K562 (cell line): ENCODE data around the gene APC2. TPM values are rescaled to one million over a fixed set of nuclear protein-coding genes. Genes with fewer than 3 reads are reported as not detected.

Experiments used
- CCNT2 ChIP-seq: IDR thresholded peaks from 2 replicates; pipeline ENCODE4 v1.6.1; 2011; ENCODE audit warnings: borderline replicate concordance, low read depth, mild to moderate bottlenecking, moderate library complexity, mixed read lengths, low read length; ENCODE audit not compliant: insufficient read length; ENCODE audit errors: extremely low read depth
- ELF2 ChIP-seq: fragments of 250-450 bp; sonication (Bioruptor Pico); IDR thresholded peaks from 2 replicates; pipeline ENCODE4 v1.5.0; 2021; ENCODE audit warnings: mild to moderate bottlenecking
- ERF ChIP-seq: fragments of 450-650 bp; formaldehyde crosslinking; IDR thresholded peaks from 2 replicates; pipeline ENCODE4 v1.4.0; 2020; ENCODE audit warnings: mild to moderate bottlenecking, mixed read lengths
- GABPB2 ChIP-seq: fragments of 250-450 bp; sonication (Bioruptor Pico); conservative IDR thresholded peaks from 2 replicates; pipeline ENCODE4 v1.5.1; 2021; ENCODE audit warnings: mild to moderate bottlenecking
- HSF4 ChIP-seq: fragments of 250-450 bp; sonication (Bioruptor Pico); IDR thresholded peaks from 2 replicates; pipeline ENCODE4 v2.1.2; 2022; ENCODE audit warnings: mild to moderate bottlenecking, moderate library complexity, borderline replicate concordance
- NR1H2 ChIP-seq: sonication (generic); formaldehyde crosslinking; IDR thresholded peaks from 2 replicates; pipeline ENCODE4 v1.4.0; 2020; ENCODE audit warnings: mild to moderate bottlenecking, missing genetic modification reagents
- NRF1 ChIP-seq, 2 experiments: fragments of 450-650 bp; IDR thresholded peaks in 1 of 2; conservative IDR thresholded peaks in 1 of 2; 2 replicates each; pipeline ENCODE4 v1.6.1; 2014; ENCODE audit warnings: mild to moderate bottlenecking in 2 of 2
- PHF8 ChIP-seq: fragments of 200-600 bp; sonication (generic); IDR thresholded peaks from 2 replicates; pipeline ENCODE4 v1.6.1; 2012; ENCODE audit warnings: mixed run types, mild to moderate bottlenecking, inconsistent platforms, low read length, moderate library complexity, borderline replicate concordance
- PPARD ChIP-seq: fragments of 250-450 bp; sonication (Bioruptor Pico); IDR thresholded peaks from 2 replicates; pipeline ENCODE4 v1.8.0; 2022; ENCODE audit warnings: inconsistent platforms, mild to moderate bottlenecking, moderate library complexity
- RFX7 ChIP-seq: fragments of 250-450 bp; sonication (Bioruptor Pico); IDR thresholded peaks from 2 replicates; pipeline ENCODE4 v1.5.1; 2021; ENCODE audit warnings: mild to moderate bottlenecking
- RHOXF2B ChIP-seq: fragments of 250-450 bp; sonication (Bioruptor Pico); conservative IDR thresholded peaks from 2 replicates; pipeline ENCODE4 v1.5.1; 2021
- SIN3A ChIP-seq, 2 experiments: fragments of 150-350 bp in 1 of 2; IDR thresholded peaks; 2 replicates each; pipeline ENCODE4 v1.6.1; 2011 to 2016; ENCODE audit warnings: borderline replicate concordance in 2 of 2, low read depth in 2 of 2, low read length in 2 of 2, mild to moderate bottlenecking in 2 of 2, moderate library complexity in 2 of 2; ENCODE audit not compliant: control insufficient read depth in 1 of 2
- SRSF9 ChIP-seq: fragments of 200-400 bp; formaldehyde crosslinking; IDR thresholded peaks from 2 replicates; pipeline ENCODE4 v1.6.1; 2017; ENCODE audit warnings: low read depth, low read length, borderline replicate concordance
- TFAM ChIP-seq: fragments of 250-450 bp; sonication (Bioruptor Pico); conservative IDR thresholded peaks from 2 replicates; pipeline ENCODE4 v1.5.0; 2021; ENCODE audit warnings: mild to moderate bottlenecking, moderate library complexity
- XRCC5 ChIP-seq: fragments of 200-400 bp; formaldehyde crosslinking; IDR thresholded peaks from 2 replicates; pipeline ENCODE4 v1.6.1; 2017; ENCODE audit warnings: low read depth, mild to moderate bottlenecking, low read length
- ZNF140 ChIP-seq: fragments of 250-450 bp; sonication (Bioruptor Pico); IDR thresholded peaks from 2 replicates; pipeline ENCODE4 v1.8.0; 2021; ENCODE audit warnings: moderate library complexity, mild to moderate bottlenecking, inconsistent platforms
- ZNF253 ChIP-seq: fragments of 250-450 bp; sonication (Bioruptor Pico); conservative IDR thresholded peaks from 2 replicates; pipeline ENCODE4 v1.6.1; 2021; ENCODE audit warnings: mild to moderate bottlenecking
- ZNF282 ChIP-seq: sonication (generic); formaldehyde crosslinking; IDR thresholded peaks from 2 replicates; pipeline ENCODE4 v1.8.1; 2023; ENCODE audit warnings: missing genetic modification reagents
- ZNF395 ChIP-seq: fragments of 200-800 bp; sonication (Bioruptor generic); IDR thresholded peaks from 2 replicates; pipeline ENCODE4 v1.6.1; 2017; ENCODE audit warnings: missing genetic modification characterization, missing compliant biosample characterization
- ZNF699 ChIP-seq: fragments of 250-450 bp; sonication (Bioruptor Pico); IDR thresholded peaks from 2 replicates; pipeline ENCODE4 v1.8.0; 2021; ENCODE audit warnings: mild to moderate bottlenecking, moderate library complexity; ENCODE audit not compliant: insufficient replicate concordance
- ZNF707 ChIP-seq: fragments of 250-450 bp; sonication (Bioruptor Pico); conservative IDR thresholded peaks from 2 replicates; pipeline ENCODE4 v1.8.0; 2022; ENCODE audit warnings: inconsistent platforms, mild to moderate bottlenecking, moderate library complexity
- ZSCAN29 ChIP-seq: fragments of 450-650 bp; IDR thresholded peaks from 2 replicates; pipeline ENCODE4 v1.6.1; 2017
- polyA plus RNA-seq, 8 experiments: library from polyadenylated mRNA; depleted of rRNA in 4 of 8; stranded (reverse) in 5 of 8; unstranded in 3 of 8; fragments of >200 nt; fragmentation: Nextera tagmentation in 2 of 8; fragmentation: Illumina TruSeq in 1 of 8; extraction: Ambion mirVana in 2 of 8; extraction: Trizol in 1 of 8; gene quantifications; 2 replicates each; pipeline versions ENCODE4 v1.2.1 to v1.2.3, GENCODE V29; 2011 to 2014; ENCODE audit warnings: inconsistent platforms in 1 of 8, missing spikeins in 1 of 8
- total RNA-seq, 7 experiments: library from RNA; depleted of rRNA in 6 of 7; stranded (reverse); fragments of >200 nt in 6 of 7; fragmentation: Illumina TruSeq in 2 of 7; extraction: Trizol in 2 of 7; gene quantifications; 2 replicates each; pipeline versions ENCODE4 v1.2.1 to v1.2.3, GENCODE V29; 2011 to 2021; ENCODE audit warnings: low replicate concordance in 1 of 7
- TF ChIP-seq, protein P1 (sequence below): fragments of 200-800 bp; sonication (Bioruptor generic); IDR thresholded peaks from 2 replicates; pipeline ENCODE4 v1.6.1; 2017; ENCODE audit warnings: missing genetic modification characterization, missing compliant biosample characterization
- TF ChIP-seq, protein P2 (sequence below): IDR thresholded peaks from 2 replicates; pipeline ENCODE4 v1.6.1; 2012; ENCODE audit warnings: low read depth, low read length, improper control_type of control experiment, borderline replicate concordance

The APC2 gene
- total and polyA plus RNA-seq, 9 of the 15 experiments (the other 6 are each of a cell fraction or from before 2014, with no cell fraction given) = 0.01 to 0.40 (median 0.05) TPM; not detected in 3

DNA sequence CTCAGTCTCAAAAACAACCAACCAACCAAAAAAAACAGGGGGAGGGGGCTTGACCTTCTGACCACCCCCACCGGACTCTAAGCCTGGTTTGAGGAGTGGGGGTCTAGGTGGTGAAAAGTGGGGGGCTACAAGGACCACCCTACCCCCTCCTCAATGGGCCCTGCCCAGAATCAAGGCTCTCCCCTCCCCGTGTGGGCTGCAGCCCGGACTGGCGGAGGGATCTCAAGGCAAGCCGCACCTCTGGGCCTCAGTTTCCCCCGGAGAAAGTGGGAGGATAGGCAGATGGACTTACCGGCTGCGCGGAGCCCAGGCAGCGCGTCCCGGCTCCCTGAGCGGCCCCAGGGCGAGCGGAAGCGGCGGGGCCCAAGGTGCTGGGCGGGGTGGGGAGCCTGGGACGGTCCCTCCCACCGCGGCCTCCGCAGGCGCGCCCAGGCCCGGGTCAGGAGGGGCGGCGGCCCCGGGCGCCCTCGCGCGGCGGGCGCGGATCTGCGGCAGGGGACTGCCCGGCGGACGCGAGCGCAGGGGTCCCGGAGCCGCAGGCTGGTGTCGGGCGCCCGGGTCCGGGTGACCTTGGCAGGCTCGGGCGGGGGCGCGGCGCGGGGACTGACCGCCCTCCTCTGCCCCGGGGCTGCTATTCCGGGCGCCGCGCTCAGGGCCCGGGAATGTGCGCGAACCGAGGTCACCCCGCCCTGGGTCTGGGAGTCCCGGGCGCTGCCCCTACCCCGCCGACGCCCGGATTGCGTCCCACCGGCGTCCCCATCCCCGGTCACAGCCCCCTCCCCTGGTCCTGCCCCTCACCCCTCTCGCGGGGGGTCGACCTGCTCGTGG, 63.0 kb downstream of the APC2 start, which contains the start of gene ADAMTSL5 (continued):
- no peak for TF ChIP-seq RFX7 (CRISPR knock-in tag)
- no peak for TF ChIP-seq ZNF395 (CRISPR knock-in tag)
- TF ChIP-seq ZNF253 (CRISPR knock-in tag) = no peak
- no peak for TF ChIP-seq ZNF707 (CRISPR knock-in tag)
- TF ChIP-seq HSF4 = no peak
- TF ChIP-seq TFAM = no peak
- TF ChIP-seq ZNF140 (CRISPR knock-in tag) = no peak
- TF ChIP-seq NR1H2 (CRISPR knock-in tag) = no peak
- peak; percentile 83; the same call in 1 of the 2 replicates for TF ChIP-seq PHF8
- no peak for TF ChIP-seq ZSCAN29
- no peak for TF ChIP-seq ZNF699 (CRISPR knock-in tag)
- TF ChIP-seq ELF2 (CRISPR knock-in tag) = no peak
- no peak for TF ChIP-seq GABPB2 (CRISPR knock-in tag)
- TF ChIP-seq PPARD (CRISPR knock-in tag) = no peak
- peak; percentile 82 for TF ChIP-seq CCNT2
- TF ChIP-seq, protein P1, sequence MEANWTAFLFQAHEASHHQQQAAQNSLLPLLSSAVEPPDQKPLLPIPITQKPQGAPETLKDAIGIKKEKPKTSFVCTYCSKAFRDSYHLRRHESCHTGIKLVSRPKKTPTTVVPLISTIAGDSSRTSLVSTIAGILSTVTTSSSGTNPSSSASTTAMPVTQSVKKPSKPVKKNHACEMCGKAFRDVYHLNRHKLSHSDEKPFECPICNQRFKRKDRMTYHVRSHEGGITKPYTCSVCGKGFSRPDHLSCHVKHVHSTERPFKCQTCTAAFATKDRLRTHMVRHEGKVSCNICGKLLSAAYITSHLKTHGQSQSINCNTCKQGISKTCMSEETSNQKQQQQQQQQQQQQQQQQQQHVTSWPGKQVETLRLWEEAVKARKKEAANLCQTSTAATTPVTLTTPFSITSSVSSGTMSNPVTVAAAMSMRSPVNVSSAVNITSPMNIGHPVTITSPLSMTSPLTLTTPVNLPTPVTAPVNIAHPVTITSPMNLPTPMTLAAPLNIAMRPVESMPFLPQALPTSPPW (CRISPR knock-in tag) = peak; percentile 82
- no peak for TF ChIP-seq RHOXF2B (CRISPR knock-in tag)
- TF ChIP-seq ERF (CRISPR knock-in tag) = 0 out of 2 replicates have a peak, but pooled peaks have one; percentile 68
- TF ChIP-seq NRF1 (conservative IDR thresholded peaks at IDR 0.05 in 1 of 2, IDR thresholded peaks at IDR 0.05 in 1 of 2) = peak; percentile 61 to 72; a peak in 3 of 4 replicates
- 0 out of 4 replicates have a peak, but pooled peaks of 1 of the 2 experiments have one; percentile 39 for TF ChIP-seq SIN3A (IDR thresholded peaks at IDR 0.05; ENCODE audit: borderline replicate concordance in 2 of 2, control insufficient read depth in 1 of 2, low read depth in 2 of 2, low read length in 2 of 2)
- TF ChIP-seq, protein P2, sequence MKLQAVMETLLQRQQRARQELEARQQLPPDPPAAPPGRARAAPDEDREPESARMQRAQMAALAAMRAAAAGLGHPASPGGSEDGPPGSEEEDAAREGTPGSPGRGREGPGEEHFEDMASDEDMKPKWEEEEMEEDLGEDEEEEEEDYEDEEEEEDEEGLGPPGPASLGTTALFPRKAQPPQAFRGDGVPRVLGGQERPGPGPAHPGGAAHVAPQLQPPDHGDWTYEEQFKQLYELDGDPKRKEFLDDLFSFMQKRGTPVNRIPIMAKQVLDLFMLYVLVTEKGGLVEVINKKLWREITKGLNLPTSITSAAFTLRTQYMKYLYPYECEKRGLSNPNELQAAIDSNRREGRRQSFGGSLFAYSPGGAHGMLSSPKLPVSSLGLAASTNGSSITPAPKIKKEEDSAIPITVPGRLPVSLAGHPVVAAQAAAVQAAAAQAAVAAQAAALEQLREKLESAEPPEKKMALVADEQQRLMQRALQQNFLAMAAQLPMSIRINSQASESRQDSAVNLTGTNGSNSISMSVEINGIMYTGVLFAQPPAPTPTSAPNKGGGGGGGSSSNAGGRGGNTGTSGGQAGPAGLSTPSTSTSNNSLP = no peak
- no peak for TF ChIP-seq SRSF9
- no peak for TF ChIP-seq XRCC5
- TF ChIP-seq ZNF282 (CRISPR knock-in tag) = no peak
